Epithelial cell of proximal tubule (primary cell): ENCODE results near the gene SYMPK. TPM values are rescaled to one million over a fixed set of nuclear protein-coding genes. Genes with fewer than 3 reads are reported as not detected.
A peak's percentile ranks its signal among the peaks of the same experiment; 100 is the strongest.

ENCODE experiments used
- DNase-seq: peaks from one replicate; pipeline ENCODE4 v3.0.0-alpha.2; 2011; ENCODE audit warnings: low read depth
- H3K4me3 ChIP-seq: 2 replicates; pipeline ENCODE4 v1.5.1; 2011; ENCODE audit warnings: low read depth, mild to moderate bottlenecking, low read length
- total RNA-seq: library from RNA; depleted of rRNA; stranded (reverse); fragments of >200 nt; gene quantifications from 2 replicates; pipeline ENCODE4 v1.2.3, GENCODE V29; 2015
- TF ChIP-seq, protein P1 (sequence below): conservative IDR thresholded peaks from 2 replicates; pipeline ENCODE4 v1.5.1; 2012; ENCODE audit warnings: low read depth, mild to moderate bottlenecking, low read length

SYMPK gene
- total RNA-seq, 1 donor from 2014 or later, result 22.9 TPM

DNA sequence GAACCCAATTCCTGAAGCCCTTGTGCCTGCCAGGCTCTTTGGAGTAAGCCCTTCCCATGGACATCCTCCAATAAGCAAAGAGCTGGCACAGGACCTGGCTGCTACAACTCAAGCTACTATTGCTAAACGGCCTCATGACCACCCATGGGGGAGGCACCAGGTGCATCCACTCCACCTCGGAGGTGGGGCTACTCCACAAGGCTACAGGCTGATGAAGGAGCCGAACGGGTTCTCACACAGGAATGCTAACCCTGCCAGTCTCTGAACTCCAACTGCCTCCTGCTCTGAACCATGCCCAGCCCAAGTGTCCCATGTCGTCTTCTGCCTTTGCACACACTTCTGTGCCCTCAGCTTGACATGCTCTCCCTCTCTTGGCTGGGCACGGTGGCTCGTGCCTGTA lies 10.0 kb downstream of the SYMPK start:
- TF ChIP-seq, protein P1, sequence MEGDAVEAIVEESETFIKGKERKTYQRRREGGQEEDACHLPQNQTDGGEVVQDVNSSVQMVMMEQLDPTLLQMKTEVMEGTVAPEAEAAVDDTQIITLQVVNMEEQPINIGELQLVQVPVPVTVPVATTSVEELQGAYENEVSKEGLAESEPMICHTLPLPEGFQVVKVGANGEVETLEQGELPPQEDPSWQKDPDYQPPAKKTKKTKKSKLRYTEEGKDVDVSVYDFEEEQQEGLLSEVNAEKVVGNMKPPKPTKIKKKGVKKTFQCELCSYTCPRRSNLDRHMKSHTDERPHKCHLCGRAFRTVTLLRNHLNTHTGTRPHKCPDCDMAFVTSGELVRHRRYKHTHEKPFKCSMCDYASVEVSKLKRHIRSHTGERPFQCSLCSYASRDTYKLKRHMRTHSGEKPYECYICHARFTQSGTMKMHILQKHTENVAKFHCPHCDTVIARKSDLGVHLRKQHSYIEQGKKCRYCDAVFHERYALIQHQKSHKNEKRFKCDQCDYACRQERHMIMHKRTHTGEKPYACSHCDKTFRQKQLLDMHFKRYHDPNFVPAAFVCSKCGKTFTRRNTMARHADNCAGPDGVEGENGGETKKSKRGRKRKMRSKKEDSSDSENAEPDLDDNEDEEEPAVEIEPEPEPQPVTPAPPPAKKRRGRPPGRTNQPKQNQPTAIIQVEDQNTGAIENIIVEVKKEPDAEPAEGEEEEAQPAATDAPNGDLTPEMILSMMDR, result no peak
- H3K4me3 ChIP-seq, result no peak overlapping the region
- DNase-seq, result no peak

DNA sequence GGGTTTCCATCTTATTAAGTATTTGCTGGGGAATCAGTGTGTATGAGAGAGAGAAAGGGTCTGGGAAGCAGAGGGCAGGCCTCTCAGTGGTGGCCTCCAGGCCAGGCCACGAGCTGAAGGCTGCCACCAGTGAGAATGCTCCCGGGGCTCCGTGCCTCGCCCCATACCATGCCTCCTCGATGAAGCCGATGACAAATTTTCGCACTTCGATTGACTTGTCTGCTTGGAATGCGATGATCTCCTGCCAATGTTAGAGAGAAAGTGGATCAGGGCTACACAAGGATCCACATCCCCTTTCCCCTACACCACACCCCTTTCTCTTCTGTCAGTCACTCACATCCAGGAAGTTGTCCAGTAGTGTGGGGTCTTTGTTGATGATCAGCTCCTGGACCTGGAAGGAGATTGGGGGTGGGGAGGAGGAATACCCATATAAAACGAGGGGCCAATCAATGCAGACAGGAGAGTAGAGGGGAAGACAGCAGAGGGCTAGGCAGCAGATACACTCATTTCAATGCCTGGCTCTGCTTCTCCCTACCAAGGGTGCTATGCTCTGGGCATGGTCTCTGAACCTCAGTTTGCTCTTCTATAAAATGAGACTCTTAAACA lies 10.7 kb downstream of the SYMPK start:
- no peak for DNase-seq
- TF ChIP-seq, protein P1, result no peak

DNA sequence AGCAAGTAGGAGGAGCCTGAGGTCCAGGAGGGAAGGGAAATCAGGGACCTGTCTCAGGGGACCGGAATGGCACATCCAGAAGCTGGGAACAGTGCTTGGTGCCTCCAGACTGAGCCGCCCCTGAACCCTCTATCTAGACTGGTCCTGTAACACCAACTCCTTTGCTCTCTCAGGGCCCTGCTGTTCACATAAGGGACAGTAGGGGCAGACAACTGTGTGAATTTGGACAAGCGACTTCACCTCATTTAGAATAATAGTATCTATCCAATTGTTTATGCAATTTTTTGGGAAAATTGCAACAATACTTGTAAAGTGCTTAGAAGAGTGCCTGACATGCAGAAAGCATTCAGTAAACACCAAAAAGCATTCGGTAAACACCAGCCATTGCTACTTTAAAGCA lies 14.0 kb downstream of the SYMPK start:
- no peak for DNase-seq
- H3K4me3 ChIP-seq, result no peak overlapping the region
- TF ChIP-seq, protein P1, result peak; percentile 39

More for the DNA sequence above, 10.7 kb downstream of the SYMPK start:
- no peak overlapping the region for H3K4me3 ChIP-seq

DNA sequence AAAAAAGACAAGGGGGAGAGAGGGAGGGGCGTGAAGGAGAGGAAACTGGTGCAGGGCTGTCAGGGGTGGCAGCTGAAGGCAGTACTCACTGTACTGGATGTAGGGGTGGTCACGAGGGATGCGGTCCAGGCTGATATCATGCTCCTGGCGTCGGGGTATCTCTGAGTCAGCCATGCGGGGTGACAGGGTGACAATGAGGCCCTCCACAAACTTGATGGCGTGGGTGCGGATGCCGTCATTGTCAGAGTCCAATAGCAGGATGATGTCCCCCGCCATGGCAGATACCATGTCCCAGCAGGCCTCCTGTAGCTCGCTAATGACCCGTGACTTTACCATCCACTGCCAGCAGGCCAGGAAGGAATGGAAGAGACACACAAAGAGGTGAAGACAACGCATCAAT lies 15.3 kb downstream of the SYMPK start:
- H3K4me3 ChIP-seq, result no peak overlapping the region
- DNase-seq, result no peak
- TF ChIP-seq, protein P1, result no peak

DNA sequence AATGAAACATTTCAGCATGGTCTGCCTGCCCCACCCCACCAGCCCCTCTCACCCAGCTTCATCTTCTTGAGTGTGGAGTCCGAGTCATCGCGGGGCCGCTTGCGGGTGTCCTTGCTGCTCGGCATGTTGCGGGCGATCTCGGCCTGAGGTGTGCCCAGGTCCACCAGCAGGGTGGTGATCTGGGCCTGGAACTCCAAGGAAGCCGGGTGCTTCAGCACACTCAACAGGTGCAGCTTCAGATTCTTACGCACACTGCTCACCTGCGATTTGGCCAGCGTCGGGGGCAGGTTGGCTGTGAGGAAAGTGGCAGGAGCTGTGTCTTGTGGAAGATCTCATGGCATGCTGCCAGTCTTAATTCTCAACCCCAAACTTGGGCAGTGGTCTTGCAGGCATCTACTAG lies 20.7 kb downstream of the SYMPK start:
- TF ChIP-seq, protein P1, result no peak

DNA sequence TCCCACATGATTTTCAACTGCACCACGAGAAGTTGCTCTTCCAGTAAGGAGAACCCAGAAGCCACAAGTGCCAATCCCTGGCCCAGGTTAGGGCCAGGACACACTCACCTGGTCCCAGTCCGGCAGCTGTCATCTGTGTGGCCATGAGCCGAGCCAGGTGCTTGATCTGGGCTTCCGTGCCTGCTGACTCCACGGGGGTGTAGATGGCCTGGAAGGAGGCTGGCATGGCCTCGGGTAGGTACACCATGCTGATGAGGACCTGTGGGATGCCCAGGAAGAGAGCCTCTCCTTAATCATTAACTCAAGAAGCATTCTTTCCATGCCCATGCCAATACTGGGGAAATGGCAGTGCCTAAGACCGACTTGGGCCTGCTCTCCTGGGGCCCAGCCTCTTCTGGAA lies 28.0 kb downstream of the SYMPK start:
- peak; percentile 16 for DNase-seq
- TF ChIP-seq, protein P1, result no peak
- H3K4me3 ChIP-seq, result no peak overlapping the region

More for the DNA sequence above, 20.7 kb downstream of the SYMPK start:
- DNase-seq, result no peak
- H3K4me3 ChIP-seq, result no peak overlapping the region

DNA sequence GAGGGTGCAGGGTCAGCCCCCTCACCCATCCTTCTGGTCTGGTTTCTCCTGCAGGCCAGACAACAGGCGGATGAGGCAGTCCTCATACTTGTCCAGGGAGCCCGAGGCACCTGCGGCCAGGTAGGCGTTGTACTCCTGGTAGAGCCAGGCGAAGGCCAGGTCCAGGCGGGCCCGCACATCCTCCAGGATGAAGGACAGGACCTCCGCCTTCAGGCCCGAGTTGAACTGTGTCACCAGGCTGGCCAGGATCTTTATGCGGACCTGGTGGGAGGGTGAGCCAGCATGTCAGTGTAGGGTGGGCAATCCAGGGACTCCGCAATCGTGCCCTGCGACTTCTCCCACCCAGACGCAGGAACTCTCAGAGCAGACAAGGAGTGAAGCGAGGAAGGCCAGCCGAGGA lies 34.0 kb downstream of the SYMPK start:
- no peak for DNase-seq
- no peak overlapping the region for H3K4me3 ChIP-seq
- TF ChIP-seq, protein P1, result no peak
